ENCODE measurements around the gene LRRTM4.

DNA sequence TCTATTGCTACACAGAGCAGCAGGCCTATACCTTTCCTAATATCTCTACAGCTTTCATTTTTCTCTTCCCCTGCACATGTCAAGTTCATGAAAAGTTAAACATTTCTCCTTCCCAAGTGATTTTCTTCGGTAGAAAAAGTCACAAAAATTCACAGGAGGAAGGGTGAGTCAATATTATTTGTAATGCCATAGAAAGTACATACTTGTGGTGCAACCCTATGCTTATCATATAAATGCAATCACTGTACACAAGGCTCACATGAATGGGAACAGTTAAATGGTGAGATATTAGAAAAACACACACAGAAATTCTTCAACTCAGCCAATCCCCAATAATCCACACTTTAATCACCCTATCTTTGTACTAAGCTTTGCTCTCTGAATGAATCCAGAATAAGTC lies 651.6 kb downstream of the LRRTM4 start:
- TF ChIP-seq, protein P1, sequence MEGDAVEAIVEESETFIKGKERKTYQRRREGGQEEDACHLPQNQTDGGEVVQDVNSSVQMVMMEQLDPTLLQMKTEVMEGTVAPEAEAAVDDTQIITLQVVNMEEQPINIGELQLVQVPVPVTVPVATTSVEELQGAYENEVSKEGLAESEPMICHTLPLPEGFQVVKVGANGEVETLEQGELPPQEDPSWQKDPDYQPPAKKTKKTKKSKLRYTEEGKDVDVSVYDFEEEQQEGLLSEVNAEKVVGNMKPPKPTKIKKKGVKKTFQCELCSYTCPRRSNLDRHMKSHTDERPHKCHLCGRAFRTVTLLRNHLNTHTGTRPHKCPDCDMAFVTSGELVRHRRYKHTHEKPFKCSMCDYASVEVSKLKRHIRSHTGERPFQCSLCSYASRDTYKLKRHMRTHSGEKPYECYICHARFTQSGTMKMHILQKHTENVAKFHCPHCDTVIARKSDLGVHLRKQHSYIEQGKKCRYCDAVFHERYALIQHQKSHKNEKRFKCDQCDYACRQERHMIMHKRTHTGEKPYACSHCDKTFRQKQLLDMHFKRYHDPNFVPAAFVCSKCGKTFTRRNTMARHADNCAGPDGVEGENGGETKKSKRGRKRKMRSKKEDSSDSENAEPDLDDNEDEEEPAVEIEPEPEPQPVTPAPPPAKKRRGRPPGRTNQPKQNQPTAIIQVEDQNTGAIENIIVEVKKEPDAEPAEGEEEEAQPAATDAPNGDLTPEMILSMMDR (IDR thresholded peaks at IDR 0.05), result no peak
- no peak for TF ChIP-seq POLR2A (IDR thresholded peaks at IDR 0.05)
